Loucy (cell line): Measurements from ENCODE around the gene RPS16.

Experiments used
- EZH2phosphoT487 ChIP-seq: fragments of 200-600 bp; IDR thresholded peaks from 2 replicates; pipeline ENCODE4 v1.6.1; 2018; ENCODE audit warnings: antibody characterized with exemption, mild to moderate bottlenecking, moderate library complexity, borderline replicate concordance
- TF ChIP-seq, protein P1 (sequence below): fragments of 200-600 bp; sonication (generic); conservative IDR thresholded peaks from 2 replicates; pipeline ENCODE4 v1.5.1; 2014; ENCODE audit warnings: mild to moderate bottlenecking, antibody characterized with exemption, low read length

DNA sequence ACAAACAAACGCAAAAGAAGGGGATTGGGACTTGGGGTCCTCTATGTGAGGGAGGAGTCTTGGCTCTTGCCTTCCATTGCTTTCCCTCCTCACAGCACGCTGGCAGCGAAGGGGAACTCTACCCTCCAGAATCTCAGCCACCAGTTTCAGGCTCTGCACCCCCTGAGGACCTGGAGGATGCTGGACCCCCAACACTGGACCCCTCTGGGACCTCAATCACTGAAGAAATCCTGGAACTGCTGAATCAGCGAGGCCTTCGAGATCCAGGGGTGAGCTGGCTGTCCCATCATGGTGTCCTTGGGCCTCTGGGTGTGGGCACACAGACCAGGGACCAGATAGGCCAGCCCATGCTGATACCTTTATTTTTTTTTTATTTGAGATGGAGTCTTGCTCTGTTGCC is 13.7 kb downstream of the RPS16 start:
- TF ChIP-seq, protein P1, sequence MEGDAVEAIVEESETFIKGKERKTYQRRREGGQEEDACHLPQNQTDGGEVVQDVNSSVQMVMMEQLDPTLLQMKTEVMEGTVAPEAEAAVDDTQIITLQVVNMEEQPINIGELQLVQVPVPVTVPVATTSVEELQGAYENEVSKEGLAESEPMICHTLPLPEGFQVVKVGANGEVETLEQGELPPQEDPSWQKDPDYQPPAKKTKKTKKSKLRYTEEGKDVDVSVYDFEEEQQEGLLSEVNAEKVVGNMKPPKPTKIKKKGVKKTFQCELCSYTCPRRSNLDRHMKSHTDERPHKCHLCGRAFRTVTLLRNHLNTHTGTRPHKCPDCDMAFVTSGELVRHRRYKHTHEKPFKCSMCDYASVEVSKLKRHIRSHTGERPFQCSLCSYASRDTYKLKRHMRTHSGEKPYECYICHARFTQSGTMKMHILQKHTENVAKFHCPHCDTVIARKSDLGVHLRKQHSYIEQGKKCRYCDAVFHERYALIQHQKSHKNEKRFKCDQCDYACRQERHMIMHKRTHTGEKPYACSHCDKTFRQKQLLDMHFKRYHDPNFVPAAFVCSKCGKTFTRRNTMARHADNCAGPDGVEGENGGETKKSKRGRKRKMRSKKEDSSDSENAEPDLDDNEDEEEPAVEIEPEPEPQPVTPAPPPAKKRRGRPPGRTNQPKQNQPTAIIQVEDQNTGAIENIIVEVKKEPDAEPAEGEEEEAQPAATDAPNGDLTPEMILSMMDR = no peak
- TF ChIP-seq EZH2phosphoT487 = no peak
